ENCODE results near the gene UBE2D4.
A peak's percentile ranks its signal among the peaks of the same experiment; 100 is the strongest.
"Not testable (repeated sequence)": the region's sequence is repeated elsewhere in the genome, so short reads cannot be mapped to it uniquely, and the experiment has no call there.

Gene UBE2D4

DNA sequence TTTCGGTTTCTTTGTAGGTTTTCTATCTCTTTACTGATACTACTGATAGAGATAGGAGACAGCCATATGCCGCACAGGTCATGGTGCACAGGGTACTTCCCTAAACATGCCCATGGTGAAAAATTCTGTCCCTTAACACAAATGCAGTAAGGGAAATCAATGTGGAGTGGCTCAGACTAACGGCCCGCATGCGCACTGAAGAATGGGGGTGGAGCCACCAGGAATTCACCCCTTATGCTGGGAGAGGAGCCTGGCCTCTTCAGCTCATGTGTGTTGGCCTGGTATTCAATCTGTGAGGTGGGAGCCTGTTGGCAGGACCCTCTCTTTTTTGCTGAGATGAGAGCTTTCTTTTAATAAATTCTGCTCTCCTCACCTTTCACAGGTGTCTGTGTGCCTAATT, 11.4 kb upstream of the UBE2D4 start:
- DNase-seq, result no peak

- DNase-seq, result no peak
These were observed 10.3 kb upstream of the UBE2D4 start for GRCh38 chr7:43915907-43916306.

GRCh38 chr7:43921423-43921822, 4.8 kb upstream of the UBE2D4 start:
- DNase-seq, result no peak

GRCh38 chr7:43922726-43923125, 3.5 kb upstream of the UBE2D4 start:
- no peak for DNase-seq

DNA sequence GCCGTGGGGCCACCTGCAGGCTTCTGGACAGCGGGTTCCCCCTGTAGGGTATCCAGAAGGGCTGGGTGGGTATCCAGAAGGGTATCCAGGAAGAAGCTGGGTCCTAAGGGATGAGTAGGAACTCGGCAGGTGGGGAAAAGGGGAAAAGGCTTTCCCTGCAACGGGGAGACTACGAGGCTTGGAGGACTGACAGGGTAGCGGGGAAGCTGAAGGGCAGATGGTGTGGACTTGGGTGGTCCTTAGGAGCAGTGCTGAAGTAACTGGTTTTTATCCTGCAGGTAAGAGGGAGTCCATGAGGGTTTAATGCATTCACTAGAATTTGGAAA, 525 bp downstream of the UBE2D4 start:
- DNase-seq, result no peak

DNA sequence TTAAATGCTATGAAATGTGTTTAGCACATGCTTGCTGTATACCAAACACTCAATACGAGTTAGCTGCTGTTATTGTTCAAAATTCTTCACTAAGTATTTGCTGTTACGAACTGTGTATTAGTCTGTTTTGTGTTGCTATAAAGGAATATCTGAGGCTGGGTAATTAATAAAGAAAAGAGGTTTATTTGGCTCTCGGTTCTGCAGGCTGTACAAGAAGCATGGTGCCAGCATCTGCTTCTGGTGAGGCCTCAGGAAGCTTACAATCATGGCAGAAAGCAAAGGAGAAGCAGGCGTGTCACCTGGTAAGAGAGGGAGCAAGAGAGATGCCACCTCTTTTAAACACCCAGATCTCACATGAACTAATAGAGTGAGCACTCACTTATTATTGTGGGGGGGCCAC, 1.6 kb downstream of the UBE2D4 start:
- no peak for DNase-seq

- DNase-seq, result no peak
These were observed 3.6 kb downstream of the UBE2D4 start for GRCh38 chr7:43929529-43930457.

DNA sequence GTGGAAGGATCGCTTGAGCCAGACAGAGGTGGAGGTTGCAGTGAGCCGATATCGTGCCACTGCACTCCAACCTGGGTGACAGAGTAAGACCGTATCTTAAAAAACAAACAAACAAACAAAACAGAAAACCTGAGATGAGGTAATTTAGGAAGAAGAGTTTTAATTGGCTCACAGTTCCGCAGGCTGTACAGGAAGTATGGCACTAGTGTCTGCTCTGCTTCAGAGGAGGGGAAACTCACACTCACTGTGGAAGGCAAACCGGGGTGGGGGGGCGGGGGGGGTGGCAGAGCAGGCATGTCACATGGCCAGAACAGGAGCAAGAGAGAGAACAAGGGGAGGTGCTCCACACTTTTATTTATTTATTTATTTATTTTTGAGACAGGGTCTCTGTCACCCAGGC, 5.1 kb downstream of the UBE2D4 start:
- DNase-seq, result no peak

DNA sequence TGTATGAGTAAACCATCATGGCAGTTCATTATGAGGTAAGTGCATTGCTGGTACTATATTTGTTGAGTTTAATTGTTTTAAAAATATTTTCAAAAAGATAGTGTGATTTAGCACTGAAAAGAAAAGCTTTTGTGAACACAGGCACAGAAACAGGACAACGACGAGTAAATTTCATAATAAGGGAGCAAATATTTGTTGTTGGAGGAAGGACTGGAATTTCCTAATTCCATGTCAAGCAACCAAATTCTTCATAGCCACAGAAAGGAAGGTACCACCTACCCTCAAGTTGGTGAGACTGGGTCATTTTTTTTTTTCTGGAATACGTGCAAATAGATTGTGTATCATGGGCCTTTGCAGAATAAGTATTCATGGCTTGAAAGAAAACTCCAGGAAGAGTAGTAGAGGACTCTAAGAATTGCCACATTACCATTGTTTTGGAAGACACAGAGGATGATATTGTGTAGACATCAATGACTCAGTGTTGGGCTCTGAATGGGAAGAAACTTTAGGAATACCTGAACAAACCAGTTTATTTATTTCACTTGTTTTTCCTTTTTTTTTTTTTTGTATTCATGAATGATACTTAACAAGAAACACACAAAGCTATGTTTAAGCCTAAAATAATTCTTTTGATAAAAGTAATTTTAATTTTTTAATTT, 7.8 kb downstream of the UBE2D4 start:
- no peak for DNase-seq

DNA sequence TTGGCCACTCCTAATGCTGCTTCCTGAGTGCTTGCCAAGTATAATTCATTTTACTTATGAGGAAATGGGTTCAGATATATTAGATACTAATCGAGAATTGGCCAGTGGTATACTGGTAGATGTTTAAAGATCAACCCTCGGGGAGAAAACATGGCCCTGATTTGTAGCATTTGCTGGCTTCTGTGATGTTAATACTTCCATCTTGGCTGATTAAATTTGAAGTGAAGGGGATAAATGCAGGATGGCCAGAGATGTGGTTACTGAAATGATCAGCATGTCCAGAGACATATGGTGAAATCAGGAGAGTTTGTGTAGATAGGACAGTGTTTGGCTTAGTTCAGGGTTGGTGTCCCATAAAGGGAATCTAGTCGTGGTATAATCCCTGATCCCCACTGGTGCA, 11.2 kb downstream of the UBE2D4 start:
- no peak for DNase-seq

- no peak for DNase-seq
These were observed 12.8 kb downstream of the UBE2D4 start for GRCh38 chr7:43938892-43939482.

GRCh38 chr7:43942250-43942649, 16.0 kb downstream of the UBE2D4 start:
- no peak for DNase-seq

GRCh38 chr7:43942997-43943396, 16.8 kb downstream of the UBE2D4 start:
- DNase-seq, result no peak

GRCh38 chr7:43943417-43944187, 17.4 kb downstream of the UBE2D4 start:
- DNase-seq, result no peak

GRCh38 chr7:43944286-43944685, 18.1 kb downstream of the UBE2D4 start:
- no peak for DNase-seq

DNA sequence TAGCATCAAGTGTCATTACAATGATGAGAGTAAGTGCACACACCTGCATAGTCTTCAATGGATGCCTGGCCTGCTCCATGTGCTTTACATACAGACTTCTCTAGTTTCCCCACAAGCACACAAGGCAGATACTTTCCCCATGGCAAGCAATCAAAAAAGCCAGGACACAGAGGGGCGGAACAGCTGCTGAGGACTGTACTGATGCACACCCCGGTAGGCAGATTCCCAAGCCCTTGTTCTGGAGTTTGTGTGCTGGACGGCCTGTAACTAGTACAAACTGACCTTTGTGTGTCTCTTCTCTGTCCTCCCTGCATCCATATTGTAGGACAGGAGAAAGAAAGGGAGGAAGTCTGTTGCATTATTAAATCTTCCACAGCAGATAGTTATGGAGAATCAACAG, 25.8 kb downstream of the UBE2D4 start:
- DNase-seq, result no peak

- DNase-seq, result no peak
These were observed 26.8 kb downstream of the UBE2D4 start for GRCh38 chr7:43953071-43953470.

- peak; percentile 71 for DNase-seq
These were observed 28.4 kb downstream of the UBE2D4 start for GRCh38 chr7:43954524-43955228.

- no peak for DNase-seq
These were observed 29.8 kb downstream of the UBE2D4 start for GRCh38 chr7:43956027-43956426.

DNA sequence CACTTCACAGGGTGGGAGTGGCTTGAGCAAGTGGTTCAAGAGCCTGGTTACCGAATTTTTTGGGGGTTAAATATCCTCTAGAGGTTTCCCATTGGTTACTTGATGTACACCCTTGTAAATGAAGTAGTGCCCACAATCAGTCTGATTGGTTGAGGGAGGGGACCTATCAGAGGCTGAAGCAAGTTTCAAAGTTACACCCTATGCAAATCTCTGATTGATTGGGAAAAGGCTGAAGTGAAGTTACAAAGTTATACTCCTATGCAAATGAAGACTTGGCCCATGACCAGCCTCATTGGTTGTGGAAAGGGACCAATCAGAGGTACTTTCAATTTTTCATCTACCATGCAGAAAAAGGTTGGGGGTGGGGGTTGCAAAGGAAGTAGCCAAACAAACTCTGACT, 34.7 kb downstream of the UBE2D4 start:
- DNase-seq, result no peak

DNA sequence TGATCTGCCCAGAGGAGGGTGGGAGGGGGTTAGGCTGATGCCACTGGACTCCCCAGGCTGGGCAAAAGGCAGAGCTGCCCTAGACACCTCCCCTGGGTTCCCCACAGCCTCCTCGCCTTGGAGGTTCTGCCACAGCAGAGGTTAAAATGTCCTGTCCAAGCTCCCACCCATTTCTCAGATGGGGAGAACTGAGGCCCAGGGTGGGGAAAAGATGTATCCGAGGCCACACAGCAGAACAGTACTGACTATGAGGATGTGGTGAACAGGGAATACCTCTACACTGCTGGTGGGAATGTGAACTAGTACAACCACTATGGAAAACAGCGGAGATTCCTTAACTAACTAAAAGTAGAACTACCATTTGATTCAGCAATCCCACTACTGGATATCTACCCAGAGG, 40.2 kb downstream of the UBE2D4 start:
- not testable (repeated sequence) for DNase-seq

DNA sequence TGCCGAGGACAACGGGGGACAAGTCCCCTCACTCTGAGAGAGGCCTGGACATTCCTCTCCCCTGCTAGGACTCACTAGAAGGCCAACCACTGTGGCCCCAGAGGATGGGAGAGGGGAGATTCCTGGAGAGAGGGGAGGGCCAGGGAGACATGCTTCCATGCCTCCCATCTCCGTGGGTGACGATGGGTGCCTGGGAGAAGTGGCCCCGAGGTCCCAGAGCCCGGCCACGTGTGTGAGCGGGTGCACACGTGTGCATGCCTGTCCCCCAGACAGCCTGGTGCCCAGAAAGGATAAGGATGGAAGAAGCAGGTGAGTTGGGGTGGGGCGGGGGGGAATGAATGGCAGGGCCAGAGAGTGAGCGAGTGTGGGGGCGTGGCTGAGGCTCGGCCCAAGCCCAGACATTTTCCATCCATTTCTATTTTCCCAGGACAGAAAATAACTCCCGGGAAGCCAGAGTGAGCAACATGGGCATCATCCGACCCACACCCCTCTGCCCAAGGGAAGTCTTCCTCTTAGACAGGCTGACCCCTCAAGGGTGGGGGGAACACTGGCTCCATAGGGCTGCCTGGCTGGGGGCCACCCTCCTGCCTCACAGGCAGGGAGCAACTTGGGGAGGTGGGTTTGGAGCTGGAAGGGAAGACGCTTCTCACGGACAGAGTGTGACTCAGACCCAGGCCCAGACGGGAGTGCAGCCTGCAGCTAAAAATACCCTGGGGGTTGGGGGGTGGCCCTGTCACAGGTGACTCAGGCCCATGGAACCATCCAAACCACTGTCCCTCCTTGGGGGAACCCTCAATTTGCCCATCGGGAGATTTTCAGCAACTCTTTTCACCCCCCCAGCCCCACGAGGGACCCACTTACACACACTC, 42.2 kb downstream of the UBE2D4 start:
- DNase-seq, result not testable (repeated sequence)
